GM23248 (cell line): ENCODE data around the gene TEF. TPM values are rescaled to one million over a fixed set of nuclear protein-coding genes. Genes with fewer than 3 reads are reported as not detected.

ENCODE experiments used
- DNase-seq: peaks from one replicate; pipeline ENCODE4 v3.0.0-alpha.2; 2015
- H2AFZ ChIP-seq: fragments of 200-600 bp; sonication (generic); 2 replicates; pipeline ENCODE4 v1.6.1; 2016; ENCODE audit warnings: antibody characterized with exemption
- H3F3A ChIP-seq: fragments of 200-600 bp; sonication (generic); 2 replicates; pipeline ENCODE4 v1.6.1; 2016; ENCODE audit warnings: mild to moderate bottlenecking, antibody characterized with exemption, mixed run types; ENCODE audit not compliant: insufficient read depth
- H3K27ac ChIP-seq: fragments of 200-600 bp; sonication (generic); 2 replicates; pipeline ENCODE4 v1.5.1; 2016; ENCODE audit warnings: mild to moderate bottlenecking
- H3K27me3 ChIP-seq: fragments of 200-600 bp; sonication (generic); replicated peaks from 2 replicates; pipeline ENCODE4 v1.6.1; 2016; ENCODE audit warnings: mild to moderate bottlenecking; ENCODE audit not compliant: insufficient read depth
- H3K36me3 ChIP-seq: fragments of 200-600 bp; sonication (generic); 2 replicates; pipeline ENCODE4 v1.6.1; 2016; ENCODE audit warnings: low read depth, mild to moderate bottlenecking
- H3K4me1 ChIP-seq: fragments of 200-600 bp; sonication (generic); 2 replicates; pipeline ENCODE4 v1.6.1; 2016; ENCODE audit warnings: mild to moderate bottlenecking; ENCODE audit not compliant: insufficient read depth
- H3K4me2 ChIP-seq: fragments of 200-600 bp; sonication (generic); one replicate; pipeline ENCODE4 v1.6.1; 2016; ENCODE audit warnings: mild to moderate bottlenecking; ENCODE audit not compliant: unreplicated experiment
- H3K4me3 ChIP-seq: fragments of 200-600 bp; sonication (generic); 2 replicates; pipeline ENCODE4 v1.5.1; 2016; ENCODE audit warnings: mild to moderate bottlenecking
- H3K79me2 ChIP-seq: fragments of 200-600 bp; sonication (generic); 2 replicates; pipeline ENCODE4 v1.6.1; 2016; ENCODE audit warnings: mild to moderate bottlenecking; ENCODE audit not compliant: insufficient read depth
- H3K9ac ChIP-seq: fragments of 200-600 bp; sonication (generic); 2 replicates; pipeline ENCODE4 v1.6.1; 2016; ENCODE audit warnings: mild to moderate bottlenecking
- H3K9me2 ChIP-seq: fragments of 200-600 bp; sonication (generic); 2 replicates; pipeline ENCODE4 v1.6.1; 2016; ENCODE audit warnings: mixed run types, mild to moderate bottlenecking, moderate library complexity; ENCODE audit not compliant: insufficient read depth
- H3K9me3 ChIP-seq: fragments of 200-600 bp; sonication (generic); one replicate; pipeline ENCODE4 v1.6.1; 2017; ENCODE audit warnings: low read depth
- H4K20me1 ChIP-seq: fragments of 200-600 bp; sonication (generic); 2 replicates; pipeline ENCODE4 v1.6.0; 2016; ENCODE audit not compliant: insufficient read depth
- EZH2 ChIP-seq: fragments of 200-600 bp; sonication (generic); IDR thresholded peaks from 2 replicates; pipeline ENCODE4 v1.6.1; 2018; ENCODE audit warnings: antibody characterized with exemption, mild to moderate bottlenecking; ENCODE audit not compliant: insufficient read depth, poor library complexity, severe bottlenecking
- EZH2phosphoT487 ChIP-seq: fragments of 200-600 bp; sonication (generic); IDR thresholded peaks from 2 replicates; pipeline ENCODE4 v1.6.1; 2018; ENCODE audit warnings: antibody characterized with exemption, moderate library complexity, mild to moderate bottlenecking, low read depth; ENCODE audit not compliant: insufficient read depth
- WGBS, 2 experiments: methylation state at CpG; one replicate each; pipeline ENCODE4 v1.1.6; 2015 to 2017; ENCODE audit warnings: low lambda C conversion rate in 2 of 2, low coverage in 1 of 2; ENCODE audit errors: missing lambda C conversion rate in 2 of 2; 5-methylcytosine and 5-hydroxymethylcytosine counted together
- in situ Hi-C: fragments of 300-500 bp; cut with MboI; formaldehyde crosslinking; loops from 2 replicates; pipeline ENCODE4 v1.15.0; 2020
- polyA plus RNA-seq: library from polyadenylated mRNA; unstranded; fragments of >200 nt; fragmentation: Nextera tagmentation; extraction: Ambion mirVana; gene quantifications from 2 replicates; pipeline ENCODE4 v1.2.1, GENCODE V29; 2016
- total RNA-seq: library from RNA; depleted of rRNA; stranded (reverse); fragments of >200 nt; shearing (Covaris generic); gene quantifications from 2 replicates; pipeline ENCODE4 v1.2.3, GENCODE V29; 2014

Gene TEF
- total and polyA plus RNA-seq, 2 experiments from 2014 or later: 2.2 to 4.2 TPM

DNA sequence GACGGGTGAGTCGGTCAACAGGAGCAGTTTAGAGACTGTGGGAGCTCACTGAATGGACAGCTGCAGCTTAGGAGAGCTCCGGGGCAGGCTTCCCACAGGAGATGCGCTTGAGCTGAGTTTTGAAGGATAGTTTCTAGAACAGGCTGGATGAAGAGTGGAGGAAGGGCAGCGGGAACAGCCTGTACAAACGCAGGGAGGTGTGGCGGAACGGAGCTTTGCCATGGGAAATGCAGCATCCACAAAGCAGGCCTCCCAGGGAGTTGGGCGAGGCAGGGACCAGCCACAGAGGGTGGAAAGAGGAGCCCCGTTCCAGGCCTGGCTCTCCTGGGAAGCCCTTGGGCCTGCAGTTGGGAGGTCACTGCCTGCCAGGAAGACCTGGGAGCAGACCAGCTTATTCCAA lies 26.8 kb upstream of the TEF start:
- H3K4me1 ChIP-seq: peaks cover 7% of the 10 kb centered on the region; the same call in 1 of the 2 replicates
- H3K79me2 ChIP-seq: no peaks in the 10 kb centered on the region
- H3K4me3 ChIP-seq: no peak overlapping the region
- H4K20me1 ChIP-seq: no peaks in the 10 kb centered on the region
- no peaks in the 10 kb centered on the region for H3K9me2 ChIP-seq
- no peak for DNase-seq
- H3K4me2 ChIP-seq: no peak overlapping the region
- H3K27me3 ChIP-seq: no peaks in the 10 kb centered on the region
- no peak overlapping the region for H3K27ac ChIP-seq
- H3K9me3 ChIP-seq: no peaks in the 10 kb centered on the region
- no peak for TF ChIP-seq EZH2phosphoT487
- peaks cover 12% of the 10 kb centered on the region; the same call in 1 of the 2 replicates for H3K36me3 ChIP-seq
- 96 to 98% methylated on average over 10 of the region's 10 CpGs for WGBS, 2 experiments
- in situ Hi-C loops: no loop called here
- no peak overlapping the region for H3K9ac ChIP-seq
- no peaks in the 10 kb centered on the region for H3F3A ChIP-seq
- H2AFZ ChIP-seq: no peak overlapping the region

DNA sequence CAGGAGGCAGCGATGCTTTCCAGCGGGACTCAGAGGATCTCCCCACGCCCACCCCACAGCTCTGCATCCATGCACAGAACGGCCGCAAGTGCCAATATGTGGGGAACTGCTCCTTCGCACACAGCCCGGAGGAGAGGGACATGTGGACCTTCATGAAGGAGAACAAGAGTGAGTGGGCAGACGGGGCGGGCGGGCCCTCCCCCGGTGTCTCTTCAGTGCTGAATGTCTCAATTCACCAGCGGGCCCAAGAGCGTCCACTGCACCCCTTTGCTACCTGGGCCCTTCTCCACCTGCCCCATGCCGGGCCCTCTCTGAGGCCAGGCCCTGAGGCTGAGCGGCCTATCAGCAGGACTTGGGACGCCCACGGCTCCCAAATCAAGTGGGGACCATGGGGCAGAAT lies 25.8 kb upstream of the TEF start:
- no peaks in the 10 kb centered on the region for H3K27me3 ChIP-seq
- peaks cover 12% of the 10 kb centered on the region; the same call in 1 of the 2 replicates for H3K36me3 ChIP-seq
- no peak overlapping the region for H3K4me3 ChIP-seq
- in situ Hi-C loops: no loop called here
- H3K4me1 ChIP-seq: peaks cover 7% of the 10 kb centered on the region; the same call in 1 of the 2 replicates
- no peak overlapping the region for H2AFZ ChIP-seq
- H4K20me1 ChIP-seq: no peaks in the 10 kb centered on the region
- no peaks in the 10 kb centered on the region for H3K9me2 ChIP-seq
- TF ChIP-seq EZH2 (no peak), EZH2phosphoT487 (no peak)
- no peaks in the 10 kb centered on the region for H3F3A ChIP-seq
- H3K9me3 ChIP-seq: no peaks in the 10 kb centered on the region
- no peak overlapping the region for H3K4me2 ChIP-seq
- 95 to 97% methylated on average over 15 to 17 of the region's 17 CpGs for WGBS, 2 experiments
- no peak for DNase-seq
- no peak overlapping the region for H3K27ac ChIP-seq
- no peak overlapping the region for H3K9ac ChIP-seq
- H3K79me2 ChIP-seq: no peaks in the 10 kb centered on the region

DNA sequence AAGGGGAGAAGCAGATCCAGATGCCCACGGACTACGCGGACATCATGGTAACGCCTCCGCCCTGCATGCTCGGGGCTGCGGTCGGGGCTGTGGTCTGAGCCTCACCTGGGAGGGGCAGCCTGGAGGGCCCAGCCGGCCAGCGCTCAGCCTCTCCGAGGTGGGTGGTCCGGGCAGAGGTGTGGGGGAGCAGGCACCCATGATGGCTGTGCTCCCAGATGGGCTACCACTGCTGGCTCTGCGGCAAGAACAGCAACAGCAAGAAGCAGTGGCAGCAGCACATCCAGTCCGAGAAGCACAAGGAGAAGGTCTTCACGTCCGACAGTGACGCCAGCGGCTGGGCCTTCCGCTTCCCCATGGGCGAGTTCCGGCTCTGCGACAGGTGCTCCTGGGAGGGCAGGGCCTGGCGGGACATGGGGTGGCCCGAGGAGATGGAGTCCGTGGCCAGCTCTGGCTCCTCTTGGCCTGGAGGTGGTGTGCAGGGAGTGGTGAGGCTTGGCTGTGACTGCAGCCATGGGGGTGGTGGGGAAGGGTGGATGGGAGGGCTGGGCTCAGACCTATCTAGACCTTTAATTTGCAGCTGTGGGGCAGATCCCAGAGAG lies 25.2 kb upstream of the TEF start:
- no peak for TF ChIP-seq EZH2
- no peak for TF ChIP-seq EZH2phosphoT487
- no peak for DNase-seq
- no peak overlapping the region for H3K9ac ChIP-seq
- 92 to 94% methylated on average over 24 to 25 of the region's 25 CpGs for WGBS, 2 experiments
- H3K4me3 ChIP-seq: no peak overlapping the region
- H3K4me2 ChIP-seq: no peak overlapping the region
- peaks cover 12% of the 10 kb centered on the region; the same call in 1 of the 2 replicates for H3K36me3 ChIP-seq
- in situ Hi-C loops: no loop called here
- H3K27me3 ChIP-seq: no peaks in the 10 kb centered on the region
- no peaks in the 10 kb centered on the region for H3K9me2 ChIP-seq
- H4K20me1 ChIP-seq: no peaks in the 10 kb centered on the region
- no peak overlapping the region for H3K27ac ChIP-seq
- H3K79me2 ChIP-seq: no peaks in the 10 kb centered on the region
- H2AFZ ChIP-seq: no peak overlapping the region
- no peaks in the 10 kb centered on the region for H3K9me3 ChIP-seq
- H3K4me1 ChIP-seq: peaks cover 5% of the 10 kb centered on the region; the same call in 1 of the 2 replicates
- no peaks in the 10 kb centered on the region for H3F3A ChIP-seq

DNA sequence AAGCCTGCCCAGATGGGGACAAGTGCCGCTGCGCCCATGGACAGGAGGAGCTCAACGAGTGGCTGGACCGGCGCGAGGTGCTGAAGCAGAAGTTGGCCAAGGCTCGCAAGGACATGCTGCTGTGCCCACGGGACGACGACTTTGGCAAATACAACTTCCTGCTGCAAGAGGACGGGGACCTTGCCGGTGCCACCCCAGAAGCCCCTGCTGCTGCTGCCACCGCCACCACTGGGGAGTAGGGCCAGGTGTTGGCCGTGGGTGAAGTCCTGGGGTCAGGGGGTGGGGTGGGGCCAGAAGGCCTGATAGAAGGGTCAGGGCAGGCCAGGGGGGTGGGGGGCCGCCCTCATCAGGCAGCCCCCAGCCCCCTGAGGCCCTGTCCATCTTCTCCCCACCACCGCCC lies 24.6 kb upstream of the TEF start:
- Histone ChIP-seq H3K27me3 (no peaks in the 10 kb centered on the region), H3K4me3 (no peak overlapping the region), H3K4me1 (no peaks in the 10 kb centered on the region), H3F3A (no peaks in the 10 kb centered on the region), H4K20me1 (no peaks in the 10 kb centered on the region), H3K9ac (no peak overlapping the region), H3K36me3 (peaks cover 12% of the 10 kb centered on the region; the same call in 1 of the 2 replicates), H3K9me3 (no peaks in the 10 kb centered on the region), H2AFZ (no peak overlapping the region), H3K79me2 (no peaks in the 10 kb centered on the region), H3K9me2 (no peaks in the 10 kb centered on the region), H3K27ac (no peak overlapping the region), H3K4me2 (no peak overlapping the region)
- 94 to 98% methylated on average over 13 to 16 of the region's 16 CpGs for WGBS, 2 experiments
- TF ChIP-seq EZH2 (no peak), EZH2phosphoT487 (no peak)
- in situ Hi-C loops: no loop called here
- no peak for DNase-seq

DNA sequence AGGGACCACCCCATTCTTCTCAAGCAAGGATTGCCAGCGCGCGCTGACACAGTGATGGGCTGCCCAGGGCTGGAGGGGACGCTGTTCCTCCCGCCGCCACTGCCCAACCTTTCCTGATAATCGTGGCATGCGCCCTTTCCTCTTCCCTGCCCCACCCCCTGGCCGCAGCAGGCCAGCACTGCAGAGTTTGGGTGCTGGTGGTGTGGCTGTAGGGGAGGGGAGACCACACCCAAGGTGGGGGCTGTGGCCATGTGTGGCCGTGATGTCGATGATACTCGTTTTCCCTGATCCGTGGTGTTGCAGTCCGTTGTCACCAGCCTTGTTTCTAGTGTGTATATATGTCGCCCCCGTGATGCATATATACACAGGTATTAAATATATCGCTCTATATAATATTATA lies 22.8 kb upstream of the TEF start:
- no peak overlapping the region for H2AFZ ChIP-seq
- TF ChIP-seq EZH2: no peak
- no peak for TF ChIP-seq EZH2phosphoT487
- H3K27me3 ChIP-seq: no peaks in the 10 kb centered on the region
- in situ Hi-C loops: no loop called here
- no peak overlapping the region for H3K4me2 ChIP-seq
- DNase-seq: no peak
- H3K9me2 ChIP-seq: no peaks in the 10 kb centered on the region
- H3K9me3 ChIP-seq: no peaks in the 10 kb centered on the region
- no peak overlapping the region for H3K27ac ChIP-seq
- H3K4me1 ChIP-seq: no peaks in the 10 kb centered on the region
- no peaks in the 10 kb centered on the region for H3K79me2 ChIP-seq
- 84 to 86% methylated on average over 11 to 17 of the region's 17 CpGs for whole genome bisulfite sequencing, 2 experiments
- peaks cover 12% of the 10 kb centered on the region; the same call in 1 of the 2 replicates for H3K36me3 ChIP-seq
- no peak overlapping the region for H3K4me3 ChIP-seq
- H3F3A ChIP-seq: peaks cover 10% of the 10 kb centered on the region; the same call in 1 of the 2 replicates
- no peak overlapping the region for H3K9ac ChIP-seq
- no peaks in the 10 kb centered on the region for H4K20me1 ChIP-seq
